ENCODE measurements around the gene SMAD4. TPM values are rescaled to one million over a fixed set of nuclear protein-coding genes. Genes with fewer than 3 reads are reported as not detected.

Gene SMAD4
- total and polyA plus RNA-seq, 2 experiments from 2014 or later: 41.9 to 103 TPM

DNA sequence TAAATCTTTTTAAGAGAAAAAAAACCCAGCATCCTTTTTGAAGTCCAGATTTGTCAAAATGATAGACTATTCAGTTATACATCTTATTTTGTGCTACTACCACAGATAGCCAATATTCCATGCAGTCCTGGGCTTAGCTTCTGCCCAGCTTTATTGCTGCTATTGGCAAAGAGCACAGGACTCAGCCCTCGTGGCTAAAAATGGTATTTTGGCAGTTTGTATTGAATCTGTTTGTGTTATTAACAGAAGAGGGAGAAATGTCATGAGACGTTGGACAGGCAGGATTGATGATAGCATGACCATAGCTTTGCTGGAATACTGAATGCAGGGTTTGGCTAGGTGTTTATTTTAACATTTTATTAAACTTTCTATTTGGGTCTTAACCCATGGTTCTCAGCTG is 42.8 kb upstream of the SMAD4 start:
- Histone ChIP-seq H3K79me2 (replicated peaks; ENCODE audit: insufficient read depth) (no peaks in the 10 kb centered on the region), H3K4me1 (ENCODE audit: insufficient read depth) (0 out of 2 replicates have a peak, but pooled peaks cover 9% of the 10 kb centered on the region), H3K4me2 (no peak overlapping the region), H3K27ac (ENCODE audit: low read depth) (no peak overlapping the region), H3K36me3 (ENCODE audit: insufficient read depth) (no peaks in the 10 kb centered on the region), H2AFZ (no peak overlapping the region), H3F3A (replicated peaks; ENCODE audit: low read depth) (no peaks in the 10 kb centered on the region), H3K9me2 (ENCODE audit: insufficient read depth) (peaks cover 9% of the 10 kb centered on the region; the same call in 1 of the 2 replicates), H3K27me3 (ENCODE audit: insufficient read depth) (no peaks in the 10 kb centered on the region), H4K20me1 (replicated peaks; ENCODE audit: insufficient read depth) (no peaks in the 10 kb centered on the region), H3K4me3 (no peak overlapping the region)
- Mint-ChIP-seq H3K27me3 (ENCODE audit: insufficient read depth, low read depth, poor library complexity) (no peaks in the 10 kb centered on the region), H3K9me3 (no peaks in the 10 kb centered on the region), H3K36me3 (ENCODE audit: low read depth) (peaks cover 4% of the 10 kb centered on the region; the same call in 1 of the 3 replicates), H3K4me3 (no peak overlapping the region), H3K4me1 (peaks cover 12% of the 10 kb centered on the region), H3K27ac (no peak overlapping the region)
- ATAC-seq (no peak), DNase-seq (ENCODE audit: low spot score) (no peak)
- no peak for TF ChIP-seq EZH2 (IDR thresholded peaks at IDR 0.05; ENCODE audit: low read depth, unreplicated experiment)
- no peak for TF ChIP-seq ZNF331 (CRISPR knock-in tag; IDR thresholded peaks at IDR 0.05; ENCODE audit: low read depth)
- TF ChIP-seq, protein P1, sequence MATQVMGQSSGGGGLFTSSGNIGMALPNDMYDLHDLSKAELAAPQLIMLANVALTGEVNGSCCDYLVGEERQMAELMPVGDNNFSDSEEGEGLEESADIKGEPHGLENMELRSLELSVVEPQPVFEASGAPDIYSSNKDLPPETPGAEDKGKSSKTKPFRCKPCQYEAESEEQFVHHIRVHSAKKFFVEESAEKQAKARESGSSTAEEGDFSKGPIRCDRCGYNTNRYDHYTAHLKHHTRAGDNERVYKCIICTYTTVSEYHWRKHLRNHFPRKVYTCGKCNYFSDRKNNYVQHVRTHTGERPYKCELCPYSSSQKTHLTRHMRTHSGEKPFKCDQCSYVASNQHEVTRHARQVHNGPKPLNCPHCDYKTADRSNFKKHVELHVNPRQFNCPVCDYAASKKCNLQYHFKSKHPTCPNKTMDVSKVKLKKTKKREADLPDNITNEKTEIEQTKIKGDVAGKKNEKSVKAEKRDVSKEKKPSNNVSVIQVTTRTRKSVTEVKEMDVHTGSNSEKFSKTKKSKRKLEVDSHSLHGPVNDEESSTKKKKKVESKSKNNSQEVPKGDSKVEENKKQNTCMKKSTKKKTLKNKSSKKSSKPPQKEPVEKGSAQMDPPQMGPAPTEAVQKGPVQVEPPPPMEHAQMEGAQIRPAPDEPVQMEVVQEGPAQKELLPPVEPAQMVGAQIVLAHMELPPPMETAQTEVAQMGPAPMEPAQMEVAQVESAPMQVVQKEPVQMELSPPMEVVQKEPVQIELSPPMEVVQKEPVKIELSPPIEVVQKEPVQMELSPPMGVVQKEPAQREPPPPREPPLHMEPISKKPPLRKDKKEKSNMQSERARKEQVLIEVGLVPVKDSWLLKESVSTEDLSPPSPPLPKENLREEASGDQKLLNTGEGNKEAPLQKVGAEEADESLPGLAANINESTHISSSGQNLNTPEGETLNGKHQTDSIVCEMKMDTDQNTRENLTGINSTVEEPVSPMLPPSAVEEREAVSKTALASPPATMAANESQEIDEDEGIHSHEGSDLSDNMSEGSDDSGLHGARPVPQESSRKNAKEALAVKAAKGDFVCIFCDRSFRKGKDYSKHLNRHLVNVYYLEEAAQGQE (IDR thresholded peaks at IDR 0.05; ENCODE audit: unreplicated experiment): no peak
- no peak for TF ChIP-seq POLR2AphosphoS5 (IDR thresholded peaks at IDR 0.05; ENCODE audit: low read depth)
- TF ChIP-seq JUNB (IDR thresholded peaks at IDR 0.05; ENCODE audit: unreplicated experiment): no peak
- TF ChIP-seq CREB1 (CRISPR knock-in tag; IDR thresholded peaks at IDR 0.05; ENCODE audit: low read depth): no peak
- TF ChIP-seq ETS1 (IDR thresholded peaks at IDR 0.05): no peak
- TF ChIP-seq STAT1 (IDR thresholded peaks at IDR 0.05; ENCODE audit: unreplicated experiment): no peak
- no peak for TF ChIP-seq CTCF (conservative IDR thresholded peaks at IDR 0.05; ENCODE audit: low read depth in 2 of 2)
- TF ChIP-seq NANOG (IDR thresholded peaks at IDR 0.05; ENCODE audit: borderline replicate concordance): no peak
- TF ChIP-seq EZH2phosphoT487 (IDR thresholded peaks at IDR 0.05; ENCODE audit: unreplicated experiment): no peak
- no peak for TF ChIP-seq ZNF462 (CRISPR knock-in tag; IDR thresholded peaks at IDR 0.05)
- no peak for TF ChIP-seq ZNF114 (CRISPR knock-in tag; IDR thresholded peaks at IDR 0.05)
